Astrocyte (in vitro differentiated cells and primary cell): ENCODE results near the gene SLC25A13. TPM values are rescaled to one million over a fixed set of nuclear protein-coding genes. Genes with fewer than 3 reads are reported as not detected.

Experiments
- DNase-seq: peaks from one replicate; pipeline ENCODE4 v3.0.0-alpha.2; 2010; ENCODE audit warnings: low read depth
- FAIRE-seq: peaks from 2 replicates; lab custom pipeline; 2011; peaks lifted over from hg19 to GRCh38; lab: Jason Lieb, UNC
- H2AFZ ChIP-seq: 2 replicates; pipeline ENCODE4 v1.6.0; 2012; ENCODE audit warnings: low read depth, low read length, inconsistent platforms
- H3K27ac ChIP-seq: 2 replicates; pipeline ENCODE4 v1.5.1; 2011; ENCODE audit warnings: low read depth, low read length, inconsistent platforms
- H3K27me3 ChIP-seq: 2 replicates; pipeline ENCODE4 v1.6.0; 2011; ENCODE audit warnings: low read length, inconsistent platforms; ENCODE audit not compliant: insufficient read depth
- H3K36me3 ChIP-seq: 2 replicates; pipeline ENCODE4 v1.5.1; 2011; ENCODE audit warnings: low read length, inconsistent platforms; ENCODE audit not compliant: insufficient read depth
- H3K4me1 ChIP-seq: 2 replicates; pipeline ENCODE4 v1.5.1; 2011; ENCODE audit warnings: low read length, inconsistent platforms; ENCODE audit not compliant: insufficient read depth
- H3K4me2 ChIP-seq: 2 replicates; pipeline ENCODE4 v1.6.0; 2012; ENCODE audit warnings: low read length, inconsistent platforms
- H3K4me3 ChIP-seq: 2 replicates; pipeline ENCODE4 v1.5.1; 2011; ENCODE audit warnings: low read depth, mild to moderate bottlenecking, low read length, inconsistent platforms; ENCODE audit not compliant: insufficient read depth
- H3K79me2 ChIP-seq: 2 replicates; pipeline ENCODE4 v1.6.0; 2012; ENCODE audit warnings: mild to moderate bottlenecking, low read length, inconsistent platforms; ENCODE audit not compliant: insufficient read depth
- H3K9ac ChIP-seq: 2 replicates; pipeline ENCODE4 v1.6.0; 2012; ENCODE audit warnings: mild to moderate bottlenecking, low read length, inconsistent platforms
- H3K9me3 ChIP-seq: 2 replicates; pipeline ENCODE4 v1.5.1; 2012; ENCODE audit warnings: low read depth, mild to moderate bottlenecking, low read length, inconsistent platforms; ENCODE audit not compliant: insufficient read depth
- H4K20me1 ChIP-seq: 2 replicates; pipeline ENCODE4 v1.6.0; 2012; ENCODE audit warnings: low read length, inconsistent platforms; ENCODE audit not compliant: insufficient read depth
- H3K27ac Mint-ChIP-seq: one replicate; pipeline ENCODE4 v1.8.0; 2021; ENCODE audit warnings: mild to moderate bottlenecking, mixed read lengths; ENCODE audit not compliant: unreplicated experiment
- H3K27me3 Mint-ChIP-seq: one replicate; pipeline ENCODE4 v1.8.0; 2021; ENCODE audit warnings: low read depth, mixed read lengths; ENCODE audit not compliant: unreplicated experiment
- H3K36me3 Mint-ChIP-seq: one replicate; pipeline ENCODE4 v1.8.0; 2021; ENCODE audit warnings: low read depth, mixed read lengths; ENCODE audit not compliant: unreplicated experiment
- H3K4me1 Mint-ChIP-seq: one replicate; pipeline ENCODE4 v1.8.0; 2021; ENCODE audit warnings: low read depth, mixed read lengths; ENCODE audit not compliant: unreplicated experiment
- H3K4me3 Mint-ChIP-seq: one replicate; pipeline ENCODE4 v1.8.0; 2021; ENCODE audit warnings: mild to moderate bottlenecking, moderate library complexity, mixed read lengths; ENCODE audit not compliant: unreplicated experiment
- H3K9me3 Mint-ChIP-seq: one replicate; pipeline ENCODE4 v1.8.0; 2021; ENCODE audit warnings: mild to moderate bottlenecking, mixed read lengths; ENCODE audit not compliant: unreplicated experiment
- EZH2 ChIP-seq: IDR thresholded peaks from 2 replicates; pipeline ENCODE4 v1.6.1; 2012; ENCODE audit warnings: mild to moderate bottlenecking, low read length, inconsistent platforms; ENCODE audit not compliant: insufficient read depth
- total RNA-seq: library from RNA; stranded (reverse); gene quantifications from 2 replicates; pipeline ENCODE4 v1.2.1, GENCODE V29; 2021
- TF ChIP-seq, protein P1 (sequence below): IDR thresholded peaks from 2 replicates; pipeline ENCODE4 v1.5.1; 2011; ENCODE audit warnings: low read depth, mild to moderate bottlenecking, inconsistent platforms, low read length, moderate library complexity; ENCODE audit not compliant: insufficient read depth

The SLC25A13 gene
- total RNA-seq, 1 donor from 2014 or later, result 58.1 TPM

DNA sequence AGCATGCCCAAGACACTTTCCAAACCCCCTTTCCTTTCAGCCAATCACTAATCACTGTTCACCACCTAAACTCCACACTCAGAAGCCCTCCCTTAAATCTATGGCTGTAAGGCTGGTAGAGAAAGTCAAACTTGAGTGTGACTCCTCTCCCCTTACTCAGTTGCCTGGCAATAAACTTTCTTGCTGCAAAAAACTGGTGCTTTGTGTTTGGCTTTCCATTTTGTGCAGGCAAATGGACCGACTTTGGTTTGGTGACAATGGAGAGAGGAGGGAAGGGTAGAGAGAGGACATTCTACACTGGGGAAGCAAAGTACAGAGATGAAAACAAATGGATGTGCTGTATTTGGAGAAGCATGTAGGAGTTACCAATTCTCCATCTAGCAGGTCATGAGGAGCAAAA is 84.9 kb downstream of the SLC25A13 start:
- H3K9me3 ChIP-seq, result no peaks in the 10 kb centered on the region
- H3K27ac Mint-ChIP-seq, result peak overlapping the region; percentile 95
- no peaks in the 10 kb centered on the region for H3K36me3 ChIP-seq
- no peak overlapping the region for H3K4me3 ChIP-seq
- H3K27ac ChIP-seq, result peak overlapping the region; percentile 34
- no peaks in the 10 kb centered on the region for H4K20me1 ChIP-seq
- no peaks in the 10 kb centered on the region for H3K9me3 Mint-ChIP-seq
- peaks cover 2% of the 10 kb centered on the region for H3K79me2 ChIP-seq
- TF ChIP-seq, protein P1, sequence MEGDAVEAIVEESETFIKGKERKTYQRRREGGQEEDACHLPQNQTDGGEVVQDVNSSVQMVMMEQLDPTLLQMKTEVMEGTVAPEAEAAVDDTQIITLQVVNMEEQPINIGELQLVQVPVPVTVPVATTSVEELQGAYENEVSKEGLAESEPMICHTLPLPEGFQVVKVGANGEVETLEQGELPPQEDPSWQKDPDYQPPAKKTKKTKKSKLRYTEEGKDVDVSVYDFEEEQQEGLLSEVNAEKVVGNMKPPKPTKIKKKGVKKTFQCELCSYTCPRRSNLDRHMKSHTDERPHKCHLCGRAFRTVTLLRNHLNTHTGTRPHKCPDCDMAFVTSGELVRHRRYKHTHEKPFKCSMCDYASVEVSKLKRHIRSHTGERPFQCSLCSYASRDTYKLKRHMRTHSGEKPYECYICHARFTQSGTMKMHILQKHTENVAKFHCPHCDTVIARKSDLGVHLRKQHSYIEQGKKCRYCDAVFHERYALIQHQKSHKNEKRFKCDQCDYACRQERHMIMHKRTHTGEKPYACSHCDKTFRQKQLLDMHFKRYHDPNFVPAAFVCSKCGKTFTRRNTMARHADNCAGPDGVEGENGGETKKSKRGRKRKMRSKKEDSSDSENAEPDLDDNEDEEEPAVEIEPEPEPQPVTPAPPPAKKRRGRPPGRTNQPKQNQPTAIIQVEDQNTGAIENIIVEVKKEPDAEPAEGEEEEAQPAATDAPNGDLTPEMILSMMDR, result no peak
- TF ChIP-seq EZH2, result no peak
- FAIRE-seq (no peak), DNase-seq (no peak)
- no peak overlapping the region for H3K4me3 Mint-ChIP-seq
- no peak overlapping the region for H3K9ac ChIP-seq
- H3K4me2 ChIP-seq, result peak overlapping the region; percentile 70
- H3K4me1 Mint-ChIP-seq, result peaks cover 69% of the 10 kb centered on the region
- H3K27me3 Mint-ChIP-seq, result no peaks in the 10 kb centered on the region
- no peaks in the 10 kb centered on the region for H3K36me3 Mint-ChIP-seq
- no peak overlapping the region for H2AFZ ChIP-seq
- H3K4me1 ChIP-seq, result peaks cover 10% of the 10 kb centered on the region
- no peaks in the 10 kb centered on the region for H3K27me3 ChIP-seq

DNA sequence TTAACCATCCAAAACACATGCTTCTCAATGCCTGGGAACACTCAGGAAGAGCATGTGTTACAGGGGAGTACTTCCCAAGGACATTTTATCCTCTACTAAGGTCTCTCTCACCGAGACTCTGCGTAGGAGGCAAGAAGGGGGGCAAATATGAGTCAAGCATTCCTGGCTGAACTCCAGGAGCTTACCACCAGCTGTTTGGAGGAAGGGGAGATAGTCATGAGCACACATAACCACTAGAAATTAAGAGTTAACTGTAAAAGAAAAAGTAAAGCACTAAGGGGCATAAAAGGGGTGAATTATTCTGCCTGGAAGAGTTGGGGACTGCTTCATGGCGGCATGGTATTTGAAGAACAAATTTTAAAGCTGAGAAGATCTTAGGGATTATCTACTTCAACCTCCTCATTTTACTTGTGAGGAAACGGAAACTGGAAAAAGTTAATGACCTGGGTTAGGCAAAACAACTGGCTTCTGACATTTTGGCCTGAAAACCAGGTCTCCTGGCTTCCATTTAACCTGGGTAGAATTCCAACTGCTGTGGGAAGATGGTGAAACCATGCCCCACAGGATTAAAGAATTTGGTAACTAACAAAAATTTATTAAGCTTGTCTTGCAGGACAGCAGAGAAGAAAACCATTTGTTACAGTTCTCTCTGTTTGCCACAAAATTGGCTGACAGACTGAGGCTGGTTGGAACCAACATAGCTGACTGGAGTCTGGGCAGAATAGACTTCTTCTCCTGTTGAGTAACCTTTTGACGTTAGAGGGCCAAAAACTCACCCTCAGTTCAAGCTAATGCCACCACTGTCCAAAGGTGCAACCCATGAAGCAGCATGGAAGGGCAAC is 85.5 kb downstream of the SLC25A13 start:
- Mint-ChIP-seq H3K4me3 (peak overlapping the region; percentile 31), H3K9me3 (no peaks in the 10 kb centered on the region), H3K4me1 (peaks cover 62% of the 10 kb centered on the region), H3K27me3 (no peaks in the 10 kb centered on the region), H3K36me3 (peaks cover 5% of the 10 kb centered on the region), H3K27ac (peak overlapping the region; percentile 95)
- TF ChIP-seq, protein P1, result no peak
- no peak for TF ChIP-seq EZH2
- Histone ChIP-seq H3K9me3 (no peaks in the 10 kb centered on the region), H3K4me1 (peaks cover 10% of the 10 kb centered on the region), H3K36me3 (no peaks in the 10 kb centered on the region), H3K27me3 (no peaks in the 10 kb centered on the region), H3K9ac (peak overlapping the region; percentile 9), H3K27ac (peak overlapping the region; percentile 34), H3K79me2 (peaks cover 2% of the 10 kb centered on the region), H3K4me3 (peak overlapping the region; percentile 20), H2AFZ (peak overlapping the region; percentile 24), H4K20me1 (no peaks in the 10 kb centered on the region), H3K4me2 (peak overlapping the region; percentile 70)
- DNase-seq (peak; percentile 94), FAIRE-seq (no peak)

GRCh38 chr7:96235281-96235680 is 86.6 kb downstream of the SLC25A13 start:
- H3K27me3 Mint-ChIP-seq, result no peaks in the 10 kb centered on the region
- H4K20me1 ChIP-seq, result no peaks in the 10 kb centered on the region
- no peaks in the 10 kb centered on the region for H3K36me3 ChIP-seq
- H3K79me2 ChIP-seq, result peaks cover 1% of the 10 kb centered on the region
- no peak overlapping the region for H3K9ac ChIP-seq
- H3K27ac Mint-ChIP-seq, result peak overlapping the region; percentile 95
- TF ChIP-seq, protein P1, result no peak
- no peak for TF ChIP-seq EZH2
- no peaks in the 10 kb centered on the region for H3K9me3 Mint-ChIP-seq
- H3K36me3 Mint-ChIP-seq, result peaks cover 5% of the 10 kb centered on the region
- H3K4me3 ChIP-seq, result no peak overlapping the region
- H3K4me2 ChIP-seq, result no peak overlapping the region
- H3K4me3 Mint-ChIP-seq, result no peak overlapping the region
- no peak overlapping the region for H3K27ac ChIP-seq
- no peak overlapping the region for H2AFZ ChIP-seq
- peaks cover 10% of the 10 kb centered on the region for H3K4me1 ChIP-seq
- DNase-seq (no peak), FAIRE-seq (no peak)
- H3K27me3 ChIP-seq, result no peaks in the 10 kb centered on the region
- peaks cover 66% of the 10 kb centered on the region for H3K4me1 Mint-ChIP-seq
- no peaks in the 10 kb centered on the region for H3K9me3 ChIP-seq
